Bronchial epithelial cell (primary cell): ENCODE data around the gene RBM12. TPM values are rescaled to one million over a fixed set of nuclear protein-coding genes. Genes with fewer than 3 reads are reported as not detected.

Source experiments
- DNase-seq: peaks from one replicate; pipeline ENCODE4 v3.0.0-alpha.2; 2010; ENCODE audit warnings: low read depth
- FAIRE-seq: peaks from 2 replicates; lab custom pipeline; 2011; peaks lifted over from hg19 to GRCh38; lab: Jason Lieb, UNC
- H3K27me3 ChIP-seq: 2 replicates; pipeline ENCODE4 v1.5.1; 2011; ENCODE audit warnings: low read length; ENCODE audit not compliant: control insufficient read depth, insufficient read depth
- H3K36me3 ChIP-seq: 2 replicates; pipeline ENCODE4 v1.5.1; 2011; ENCODE audit warnings: low read length; ENCODE audit not compliant: control insufficient read depth, insufficient read depth
- H3K4me3 ChIP-seq: 2 replicates; pipeline ENCODE4 v1.5.1; 2011; ENCODE audit warnings: mild to moderate bottlenecking, low read depth, low read length, control low read depth
- CTCF ChIP-seq: IDR thresholded peaks from 2 replicates; pipeline ENCODE4 v1.5.1; 2011; ENCODE audit warnings: mild to moderate bottlenecking, moderate library complexity, low read length, control low read depth, inconsistent platforms; ENCODE audit not compliant: insufficient read depth, severe bottlenecking
- total RNA-seq: library from RNA; depleted of rRNA; stranded (reverse); fragments of >200 nt; gene quantifications from 2 replicates; pipeline ENCODE4 v1.2.1, GENCODE V29; 2014

Gene RBM12
- total RNA-seq, 1 donor from 2014 or later, result 40.0 TPM

GRCh38 chr20:35643045-35643444 is 21.7 kb downstream of the RBM12 start:
- DNase-seq (no peak), FAIRE-seq (no peak)
- H3K27me3 ChIP-seq, result no peaks in the 10 kb centered on the region
- no peaks in the 10 kb centered on the region for H3K36me3 ChIP-seq
- no peak overlapping the region for H3K4me3 ChIP-seq
- TF ChIP-seq CTCF, result no peak

GRCh38 chr20:35641743-35642142 is 23.0 kb downstream of the RBM12 start:
- no peak for TF ChIP-seq CTCF
- FAIRE-seq, result no peak
- DNase-seq, result no peak
- Histone ChIP-seq H3K27me3 (no peaks in the 10 kb centered on the region), H3K4me3 (no peak overlapping the region), H3K36me3 (no peaks in the 10 kb centered on the region)

GRCh38 chr20:35640724-35641123 is 24.0 kb downstream of the RBM12 start:
- FAIRE-seq (no peak), DNase-seq (no peak)
- no peak for TF ChIP-seq CTCF
- Histone ChIP-seq H3K4me3 (no peak overlapping the region), H3K27me3 (no peaks in the 10 kb centered on the region), H3K36me3 (no peaks in the 10 kb centered on the region)

- TF ChIP-seq CTCF, result no peak
- FAIRE-seq (no peak), DNase-seq (no peak)
- H3K4me3 ChIP-seq, result no peak overlapping the region
- no peaks in the 10 kb centered on the region for H3K27me3 ChIP-seq
- H3K36me3 ChIP-seq, result no peaks in the 10 kb centered on the region
Measured at GRCh38 chr20:35638751-35639150, 25.9 kb downstream of the RBM12 start.

GRCh38 chr20:35637276-35637675 is 27.4 kb downstream of the RBM12 start:
- DNase-seq (no peak), FAIRE-seq (no peak)
- no peak overlapping the region for H3K4me3 ChIP-seq
- peaks cover 2% of the 10 kb centered on the region for H3K36me3 ChIP-seq
- no peaks in the 10 kb centered on the region for H3K27me3 ChIP-seq
- no peak for TF ChIP-seq CTCF

- peaks cover 9% of the 10 kb centered on the region for H3K36me3 ChIP-seq
- no peak for FAIRE-seq
Measured at GRCh38 chr20:35636095-35636494, 28.6 kb downstream of the RBM12 start.

More at GRCh38 chr20:35636095-35636494, 28.6 kb downstream of the RBM12 start:
- no peak for DNase-seq
- Histone ChIP-seq H3K27me3 (no peaks in the 10 kb centered on the region), H3K4me3 (no peak overlapping the region)
- no peak for TF ChIP-seq CTCF
